Uterus (tissue), 2 donors: ENCODE measurements around the gene CDH4.

ENCODE experiments used
- POLR2A ChIP-seq, 2 donors: fragments of 450-650 bp; IDR thresholded peaks; one replicate each; pipeline ENCODE4 v1.6.1; 2016; ENCODE audit warnings: antibody characterized with exemption in 2 of 2, mild to moderate bottlenecking in 1 of 2, moderate library complexity in 1 of 2
- TF ChIP-seq, protein P1 (sequence below), 4 experiments: fragments of 200-600 bp in 2 of 4; fragments of 450-650 bp in 2 of 4; sonication (generic) in 2 of 4; IDR thresholded peaks; one replicate each; pipeline ENCODE4 v1.5.1; 2016 to 2019; ENCODE audit warnings: antibody characterized with exemption in 4 of 4, mild to moderate bottlenecking in 2 of 4, moderate library complexity in 1 of 4

DNA sequence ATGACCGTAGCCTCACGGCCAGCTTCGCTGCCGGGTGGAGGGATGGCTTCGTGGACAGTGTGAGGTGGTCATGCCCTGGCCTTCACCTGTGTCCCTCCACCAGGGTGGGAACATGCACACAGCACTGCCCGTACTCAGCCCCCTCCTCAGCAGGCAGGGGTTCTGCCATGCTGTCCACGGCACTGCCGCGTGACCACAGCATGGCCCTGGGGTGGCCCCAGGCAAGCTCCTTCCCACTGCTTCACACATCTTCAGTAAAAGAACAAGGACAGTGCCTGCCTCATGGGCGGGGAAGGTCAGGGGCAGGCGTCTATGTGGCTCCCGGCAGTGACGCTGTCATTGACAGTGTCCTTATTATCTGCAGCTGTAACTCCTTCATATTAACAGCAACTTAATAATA lies 607.7 kb downstream of the CDH4 start:
- TF ChIP-seq, protein P1, sequence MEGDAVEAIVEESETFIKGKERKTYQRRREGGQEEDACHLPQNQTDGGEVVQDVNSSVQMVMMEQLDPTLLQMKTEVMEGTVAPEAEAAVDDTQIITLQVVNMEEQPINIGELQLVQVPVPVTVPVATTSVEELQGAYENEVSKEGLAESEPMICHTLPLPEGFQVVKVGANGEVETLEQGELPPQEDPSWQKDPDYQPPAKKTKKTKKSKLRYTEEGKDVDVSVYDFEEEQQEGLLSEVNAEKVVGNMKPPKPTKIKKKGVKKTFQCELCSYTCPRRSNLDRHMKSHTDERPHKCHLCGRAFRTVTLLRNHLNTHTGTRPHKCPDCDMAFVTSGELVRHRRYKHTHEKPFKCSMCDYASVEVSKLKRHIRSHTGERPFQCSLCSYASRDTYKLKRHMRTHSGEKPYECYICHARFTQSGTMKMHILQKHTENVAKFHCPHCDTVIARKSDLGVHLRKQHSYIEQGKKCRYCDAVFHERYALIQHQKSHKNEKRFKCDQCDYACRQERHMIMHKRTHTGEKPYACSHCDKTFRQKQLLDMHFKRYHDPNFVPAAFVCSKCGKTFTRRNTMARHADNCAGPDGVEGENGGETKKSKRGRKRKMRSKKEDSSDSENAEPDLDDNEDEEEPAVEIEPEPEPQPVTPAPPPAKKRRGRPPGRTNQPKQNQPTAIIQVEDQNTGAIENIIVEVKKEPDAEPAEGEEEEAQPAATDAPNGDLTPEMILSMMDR (IDR thresholded peaks at IDR 0.05), result no peak
- no peak for TF ChIP-seq POLR2A (IDR thresholded peaks at IDR 0.05)
